Measurements from ENCODE around the gene NAALADL2.
"Not testable (repeated sequence)": the region's sequence is repeated elsewhere in the genome, so short reads cannot be mapped to it uniquely, and the experiment has no call there.

Gene NAALADL2

DNA sequence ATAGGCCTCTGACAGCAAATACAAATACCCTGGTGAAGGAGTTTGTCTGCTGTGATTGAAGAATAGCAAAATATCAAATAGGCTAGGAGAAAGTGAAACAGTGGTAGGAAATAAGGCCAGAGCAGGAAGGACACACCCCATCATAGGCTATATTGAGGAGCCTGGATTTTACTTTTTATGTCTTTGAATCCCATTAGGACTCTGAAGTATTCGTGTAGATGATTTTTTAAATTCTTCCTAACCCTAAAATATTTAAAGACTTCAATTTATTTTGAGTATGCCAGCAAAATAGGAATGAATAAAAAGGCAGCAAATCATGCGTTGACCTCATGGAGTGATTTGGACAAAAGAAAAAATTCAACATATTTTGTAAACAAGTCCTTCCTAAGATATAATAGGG is 562.8 kb downstream of the NAALADL2 start:
- Histone ChIP-seq H3K9ac (ENCODE audit: low read length) (no peak overlapping the region), H3K36me3 (ENCODE audit: insufficient read depth, low read length) (no peaks in the 10 kb centered on the region), H3K9me3 (ENCODE audit: low read length) (no peaks in the 10 kb centered on the region), H3K4me1 (ENCODE audit: insufficient read depth, low read length) (no peaks in the 10 kb centered on the region), H3K27ac (ENCODE audit: low read depth, low read length) (no peak overlapping the region), H3K27me3 (ENCODE audit: control insufficient read depth in 1 of 2, insufficient read depth in 2 of 2, low read length in 2 of 2) (no peaks in the 10 kb centered on the region), H3K4me3 (ENCODE audit: low read depth in 1 of 2, low read length in 2 of 2) (no peak overlapping the region)

DNA sequence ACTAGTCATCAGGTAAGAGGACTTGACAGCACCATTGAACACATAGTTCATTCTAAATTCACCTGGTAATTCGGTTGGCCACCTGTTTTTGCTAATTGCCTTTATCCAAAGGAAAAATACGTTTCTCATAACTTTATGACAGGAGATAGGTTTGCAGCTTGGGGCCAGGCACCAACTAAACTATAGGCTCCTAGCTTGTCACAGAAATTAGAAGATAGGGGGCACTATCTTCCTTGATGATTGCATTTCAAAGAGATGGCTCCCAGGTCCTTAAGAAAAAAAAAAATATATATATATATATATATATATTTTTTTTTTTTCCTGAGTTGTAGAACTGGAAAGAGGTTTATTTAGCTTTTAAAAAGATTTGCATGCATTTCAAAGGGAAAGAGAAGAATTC is 563.6 kb downstream of the NAALADL2 start:
- H3K4me1 ChIP-seq (ENCODE audit: insufficient read depth, low read length) = no peaks in the 10 kb centered on the region
- H3K9ac ChIP-seq (ENCODE audit: low read length) = no peak overlapping the region

GRCh38 chr3:175423848-175424247 is 564.7 kb downstream of the NAALADL2 start:
- not testable (repeated sequence) for H3K27ac ChIP-seq (ENCODE audit: low read depth, low read length); H3K4me3 ChIP-seq (ENCODE audit: low read depth in 1 of 2, low read length in 2 of 2); H3K9me3 ChIP-seq (ENCODE audit: low read length); H3K4me1 ChIP-seq (ENCODE audit: insufficient read depth, low read length); H3K27me3 ChIP-seq (ENCODE audit: control insufficient read depth in 1 of 2, insufficient read depth in 2 of 2, low read length in 2 of 2); H3K9ac ChIP-seq (ENCODE audit: low read length); H3K36me3 ChIP-seq (ENCODE audit: insufficient read depth, low read length)

More for the DNA sequence above, 563.6 kb downstream of the NAALADL2 start:
- Histone ChIP-seq H3K4me3 (ENCODE audit: low read depth in 1 of 2, low read length in 2 of 2) (no peak overlapping the region), H3K36me3 (ENCODE audit: insufficient read depth, low read length) (no peaks in the 10 kb centered on the region), H3K27me3 (ENCODE audit: control insufficient read depth in 1 of 2, insufficient read depth in 2 of 2, low read length in 2 of 2) (no peaks in the 10 kb centered on the region), H3K9me3 (ENCODE audit: low read length) (no peaks in the 10 kb centered on the region), H3K27ac (ENCODE audit: low read depth, low read length) (no peak overlapping the region)

DNA sequence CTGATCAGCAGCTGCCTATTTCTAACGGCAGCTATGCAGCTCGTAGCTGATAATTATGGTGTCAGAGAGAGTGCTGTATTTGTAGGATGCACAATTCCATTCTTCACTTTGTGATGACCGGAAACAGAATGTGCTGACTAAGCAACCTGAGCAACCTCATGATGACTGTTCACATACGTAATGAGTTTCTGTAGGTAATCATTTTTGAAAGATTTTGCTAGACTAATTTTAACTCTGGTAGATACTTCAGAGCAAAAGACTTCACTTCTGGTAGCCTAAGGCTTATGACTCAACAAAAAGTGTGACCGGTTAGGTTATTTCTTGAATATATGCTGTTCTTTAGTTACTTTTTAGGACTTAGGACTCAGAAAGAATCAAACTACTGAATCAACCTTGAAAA is 567.7 kb downstream of the NAALADL2 start:
- Histone ChIP-seq H3K4me1 (ENCODE audit: insufficient read depth, low read length) (no peaks in the 10 kb centered on the region), H3K9me3 (ENCODE audit: low read length) (no peaks in the 10 kb centered on the region), H3K27ac (ENCODE audit: low read depth, low read length) (no peak overlapping the region)

GRCh38 chr3:175428466-175428865 is 569.3 kb downstream of the NAALADL2 start:
- Histone ChIP-seq H3K36me3 (ENCODE audit: insufficient read depth, low read length) (no peaks in the 10 kb centered on the region), H3K27ac (ENCODE audit: low read depth, low read length) (no peak overlapping the region), H3K4me1 (ENCODE audit: insufficient read depth, low read length) (peaks cover 6% of the 10 kb centered on the region), H3K9me3 (ENCODE audit: low read length) (no peaks in the 10 kb centered on the region), H3K9ac (ENCODE audit: low read length) (no peak overlapping the region), H3K27me3 (ENCODE audit: control insufficient read depth in 1 of 2, insufficient read depth in 2 of 2, low read length in 2 of 2) (no peaks in the 10 kb centered on the region), H3K4me3 (ENCODE audit: low read depth in 1 of 2, low read length in 2 of 2) (no peak overlapping the region)

More for the DNA sequence above, 567.7 kb downstream of the NAALADL2 start:
- Histone ChIP-seq H3K27me3 (ENCODE audit: control insufficient read depth in 1 of 2, insufficient read depth in 2 of 2, low read length in 2 of 2) (no peaks in the 10 kb centered on the region), H3K4me3 (ENCODE audit: low read depth in 1 of 2, low read length in 2 of 2) (no peak overlapping the region), H3K36me3 (ENCODE audit: insufficient read depth, low read length) (no peaks in the 10 kb centered on the region), H3K9ac (ENCODE audit: low read length) (no peak overlapping the region)

- H3K27me3 ChIP-seq (ENCODE audit: control insufficient read depth in 1 of 2, insufficient read depth in 2 of 2, low read length in 2 of 2) = no peaks in the 10 kb centered on the region
- H3K9ac ChIP-seq (ENCODE audit: low read length) = no peak overlapping the region
- no peak overlapping the region for H3K4me3 ChIP-seq (ENCODE audit: low read depth in 1 of 2, low read length in 2 of 2)
- peaks cover 6% of the 10 kb centered on the region for H3K4me1 ChIP-seq (ENCODE audit: insufficient read depth, low read length)
- H3K36me3 ChIP-seq (ENCODE audit: insufficient read depth, low read length) = no peaks in the 10 kb centered on the region
- H3K27ac ChIP-seq (ENCODE audit: low read depth, low read length) = no peak overlapping the region
- H3K9me3 ChIP-seq (ENCODE audit: low read length) = no peaks in the 10 kb centered on the region
Measured at GRCh38 chr3:175430983-175431773, 572.0 kb downstream of the NAALADL2 start.

DNA sequence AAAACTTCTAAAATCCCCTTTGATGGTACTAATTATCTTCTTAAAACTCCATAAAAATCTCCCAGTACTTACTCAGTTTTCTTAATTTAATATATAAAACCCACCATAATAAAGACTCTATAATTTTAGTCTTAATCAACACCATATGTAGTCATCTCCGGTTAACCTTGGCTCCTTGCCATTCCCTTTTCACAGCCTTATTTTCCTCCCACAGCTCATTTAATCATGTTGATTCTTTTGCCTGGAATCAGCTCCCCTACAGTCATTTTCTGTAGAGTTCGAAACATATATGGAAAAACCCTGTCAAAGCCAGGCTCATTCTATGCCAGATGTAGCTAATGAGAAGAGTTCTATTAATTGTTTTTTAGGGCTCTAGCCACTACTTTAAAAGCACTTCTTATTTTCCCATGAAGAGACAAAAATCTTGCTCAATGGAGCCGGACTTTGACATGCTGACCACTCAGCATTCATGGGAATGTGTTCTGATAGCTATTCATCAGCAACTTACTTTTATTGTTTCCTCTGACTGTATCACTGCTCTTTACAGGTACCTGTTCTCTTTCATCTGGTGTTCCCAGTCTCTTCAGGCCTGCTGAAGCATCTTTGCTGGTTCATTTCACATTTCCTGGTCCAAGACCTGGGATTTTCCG is 573.4 kb downstream of the NAALADL2 start:
- Histone ChIP-seq H3K9ac (ENCODE audit: low read length) (no peak overlapping the region), H3K36me3 (ENCODE audit: insufficient read depth, low read length) (no peaks in the 10 kb centered on the region), H3K4me3 (ENCODE audit: low read depth in 1 of 2, low read length in 2 of 2) (no peak overlapping the region), H3K9me3 (ENCODE audit: low read length) (no peaks in the 10 kb centered on the region), H3K4me1 (ENCODE audit: insufficient read depth, low read length) (peaks cover 6% of the 10 kb centered on the region), H3K27ac (ENCODE audit: low read depth, low read length) (no peak overlapping the region), H3K27me3 (ENCODE audit: control insufficient read depth in 1 of 2, insufficient read depth in 2 of 2, low read length in 2 of 2) (no peaks in the 10 kb centered on the region)

- no peak overlapping the region for H3K9ac ChIP-seq (ENCODE audit: low read length)
- H3K4me1 ChIP-seq (ENCODE audit: insufficient read depth, low read length) = peaks cover 6% of the 10 kb centered on the region
- no peaks in the 10 kb centered on the region for H3K27me3 ChIP-seq (ENCODE audit: control insufficient read depth in 1 of 2, insufficient read depth in 2 of 2, low read length in 2 of 2)
- no peaks in the 10 kb centered on the region for H3K9me3 ChIP-seq (ENCODE audit: low read length)
- H3K27ac ChIP-seq (ENCODE audit: low read depth, low read length) = no peak overlapping the region
- H3K4me3 ChIP-seq (ENCODE audit: low read depth in 1 of 2, low read length in 2 of 2) = no peak overlapping the region
- H3K36me3 ChIP-seq (ENCODE audit: insufficient read depth, low read length) = no peaks in the 10 kb centered on the region
Measured at GRCh38 chr3:175433026-175433674, 574.0 kb downstream of the NAALADL2 start.

DNA sequence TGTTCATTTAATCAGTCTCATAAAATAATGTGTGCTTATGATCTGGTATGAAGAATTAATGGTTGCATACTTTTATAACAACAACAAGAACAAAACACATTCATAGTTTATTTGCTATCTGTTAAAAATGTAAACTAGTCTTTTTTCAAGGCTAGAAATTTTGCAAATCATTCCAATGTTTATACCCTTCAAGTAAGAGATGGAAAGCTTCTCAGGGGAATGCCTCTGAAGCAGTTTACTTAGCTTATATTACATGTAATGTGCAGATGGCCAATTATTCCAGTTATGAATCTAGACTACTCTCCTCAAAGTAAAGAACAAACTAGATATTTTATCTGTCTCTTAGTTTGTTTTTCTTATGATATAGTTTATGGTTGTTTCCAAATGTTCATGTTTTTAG is 575.4 kb downstream of the NAALADL2 start:
- Histone ChIP-seq H3K4me3 (ENCODE audit: low read depth in 1 of 2, low read length in 2 of 2) (no peak overlapping the region), H3K27ac (ENCODE audit: low read depth, low read length) (no peak overlapping the region), H3K27me3 (ENCODE audit: control insufficient read depth in 1 of 2, insufficient read depth in 2 of 2, low read length in 2 of 2) (no peaks in the 10 kb centered on the region), H3K9me3 (ENCODE audit: low read length) (no peaks in the 10 kb centered on the region), H3K36me3 (ENCODE audit: insufficient read depth, low read length) (no peaks in the 10 kb centered on the region), H3K9ac (ENCODE audit: low read length) (no peak overlapping the region), H3K4me1 (ENCODE audit: insufficient read depth, low read length) (peaks cover 6% of the 10 kb centered on the region)

- no peaks in the 10 kb centered on the region for H3K9me3 ChIP-seq (ENCODE audit: low read length)
- no peak overlapping the region for H3K4me3 ChIP-seq (ENCODE audit: low read depth in 1 of 2, low read length in 2 of 2)
- no peak overlapping the region for H3K9ac ChIP-seq (ENCODE audit: low read length)
- H3K36me3 ChIP-seq (ENCODE audit: insufficient read depth, low read length) = no peaks in the 10 kb centered on the region
- no peaks in the 10 kb centered on the region for H3K4me1 ChIP-seq (ENCODE audit: insufficient read depth, low read length)
- H3K27me3 ChIP-seq (ENCODE audit: control insufficient read depth in 1 of 2, insufficient read depth in 2 of 2, low read length in 2 of 2) = no peaks in the 10 kb centered on the region
- no peak overlapping the region for H3K27ac ChIP-seq (ENCODE audit: low read depth, low read length)
Measured at GRCh38 chr3:175443682-175444081, 584.5 kb downstream of the NAALADL2 start.

GRCh38 chr3:175445741-175446140 is 586.6 kb downstream of the NAALADL2 start:
- Histone ChIP-seq H3K36me3 (ENCODE audit: insufficient read depth, low read length) (no peaks in the 10 kb centered on the region), H3K9ac (ENCODE audit: low read length) (no peak overlapping the region), H3K27ac (ENCODE audit: low read depth, low read length) (no peak overlapping the region), H3K9me3 (ENCODE audit: low read length) (no peaks in the 10 kb centered on the region), H3K4me1 (ENCODE audit: insufficient read depth, low read length) (no peaks in the 10 kb centered on the region), H3K27me3 (ENCODE audit: control insufficient read depth in 1 of 2, insufficient read depth in 2 of 2, low read length in 2 of 2) (no peaks in the 10 kb centered on the region), H3K4me3 (ENCODE audit: low read depth in 1 of 2, low read length in 2 of 2) (no peak overlapping the region)

Data from muscle layer of colon (tissue), 2 donors.